PC-9 (cell line): ENCODE results near the gene MGAT3.

ENCODE experiments used
- EZH2 ChIP-seq: fragments of 200-600 bp; sonication (generic); IDR thresholded peaks from 2 replicates; pipeline ENCODE4 v1.8.0; 2017; ENCODE audit warnings: antibody characterized with exemption, low read depth
- TF ChIP-seq, protein P1 (sequence below): fragments of 200-600 bp; sonication (generic); conservative IDR thresholded peaks from 2 replicates; pipeline ENCODE4 v1.6.1; 2017; ENCODE audit warnings: mixed run types, antibody characterized with exemption, mild to moderate bottlenecking, moderate library complexity

DNA sequence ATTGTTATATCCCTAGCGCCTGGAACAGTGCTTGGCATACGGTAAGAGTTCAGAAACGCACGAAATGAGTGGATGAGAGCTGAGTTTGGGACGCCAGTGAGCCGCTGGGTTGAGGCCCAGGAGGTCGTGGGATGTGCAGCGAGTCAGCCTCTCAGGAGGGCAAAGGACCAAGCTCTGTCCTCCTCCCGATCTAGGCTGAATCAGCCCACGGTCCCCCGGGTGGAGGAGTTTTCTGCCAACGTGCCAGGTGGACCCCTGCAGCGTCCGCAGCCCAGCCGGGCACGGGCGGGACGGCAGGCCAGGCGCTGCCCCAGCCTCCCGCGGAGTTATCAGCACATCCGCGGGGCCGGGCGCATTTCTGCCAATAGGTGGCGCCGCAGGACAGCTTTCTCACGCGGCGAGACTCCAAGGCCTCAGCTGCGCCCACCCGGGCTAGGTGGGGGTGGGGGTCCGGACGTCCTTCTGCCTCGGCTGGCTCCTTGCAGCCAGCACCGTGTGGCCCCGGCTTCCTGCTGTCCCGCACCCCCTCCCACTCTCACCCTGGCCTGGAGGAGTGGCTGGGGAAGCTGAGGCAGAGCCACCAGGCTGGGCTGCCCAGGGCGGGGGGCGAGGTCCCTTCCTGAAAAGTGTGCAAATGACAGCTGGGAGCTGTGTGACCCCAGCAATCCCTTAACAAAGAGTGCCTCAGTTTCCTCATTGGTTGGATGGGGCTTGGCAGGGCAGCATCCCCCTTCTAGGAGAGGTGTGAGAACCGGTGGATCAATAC, 78.0 kb downstream of the MGAT3 start:
- TF ChIP-seq, protein P1, sequence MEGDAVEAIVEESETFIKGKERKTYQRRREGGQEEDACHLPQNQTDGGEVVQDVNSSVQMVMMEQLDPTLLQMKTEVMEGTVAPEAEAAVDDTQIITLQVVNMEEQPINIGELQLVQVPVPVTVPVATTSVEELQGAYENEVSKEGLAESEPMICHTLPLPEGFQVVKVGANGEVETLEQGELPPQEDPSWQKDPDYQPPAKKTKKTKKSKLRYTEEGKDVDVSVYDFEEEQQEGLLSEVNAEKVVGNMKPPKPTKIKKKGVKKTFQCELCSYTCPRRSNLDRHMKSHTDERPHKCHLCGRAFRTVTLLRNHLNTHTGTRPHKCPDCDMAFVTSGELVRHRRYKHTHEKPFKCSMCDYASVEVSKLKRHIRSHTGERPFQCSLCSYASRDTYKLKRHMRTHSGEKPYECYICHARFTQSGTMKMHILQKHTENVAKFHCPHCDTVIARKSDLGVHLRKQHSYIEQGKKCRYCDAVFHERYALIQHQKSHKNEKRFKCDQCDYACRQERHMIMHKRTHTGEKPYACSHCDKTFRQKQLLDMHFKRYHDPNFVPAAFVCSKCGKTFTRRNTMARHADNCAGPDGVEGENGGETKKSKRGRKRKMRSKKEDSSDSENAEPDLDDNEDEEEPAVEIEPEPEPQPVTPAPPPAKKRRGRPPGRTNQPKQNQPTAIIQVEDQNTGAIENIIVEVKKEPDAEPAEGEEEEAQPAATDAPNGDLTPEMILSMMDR, result peak; percentile 100
- no peak for TF ChIP-seq EZH2
